Measurements from ENCODE around the gene KCNMA1. TPM values are rescaled to one million over a fixed set of nuclear protein-coding genes. Genes with fewer than 3 reads are reported as not detected.
"Not testable (repeated sequence)": the region's sequence is repeated elsewhere in the genome, so short reads cannot be mapped to it uniquely, and the experiment has no call there.

KCNMA1 gene
- total RNA-seq, 2 donors from 2014 or later, result 5.9 to 9.3 TPM

DNA sequence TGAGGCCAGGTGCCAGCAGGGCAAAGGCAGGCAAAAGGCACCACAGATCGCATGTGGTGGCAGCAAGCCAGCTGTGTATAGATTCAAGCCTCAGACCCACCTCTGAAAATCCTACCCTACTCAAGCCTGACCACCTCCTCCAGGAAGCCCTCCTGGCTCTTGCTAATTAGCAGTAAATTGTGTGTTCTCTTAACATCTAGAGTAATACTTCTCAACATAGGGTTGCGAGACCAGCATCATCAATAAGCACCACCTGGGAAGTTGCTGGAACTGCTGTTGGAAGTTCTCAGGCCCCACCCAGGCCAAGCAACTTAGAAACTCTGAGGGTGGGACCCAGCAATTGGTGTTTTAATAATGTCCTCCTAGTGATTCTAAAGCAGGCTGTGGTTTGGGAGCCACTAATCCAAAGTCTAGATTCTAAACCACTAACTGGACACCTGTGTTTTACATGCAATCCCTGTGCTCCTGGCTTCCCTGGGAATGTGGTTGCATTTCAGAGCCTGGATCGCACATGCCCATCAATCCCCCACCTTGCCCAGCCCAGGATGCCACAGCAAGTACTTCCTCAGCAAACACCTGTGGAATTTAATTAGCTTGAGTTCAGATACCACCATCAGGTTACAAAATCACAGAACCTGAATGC, 46.2 kb downstream of the KCNMA1 start:
- Histone ChIP-seq H3K27me3 (no peaks in the 10 kb centered on the region), H3K4me1 (peaks cover 20% of the 10 kb centered on the region), H3K36me3 (replicated peaks in 1 of 2; ENCODE audit: insufficient read depth in 1 of 2, low read depth in 2 of 2) (no peaks in the 10 kb centered on the region), H3K9me3 (no peaks in the 10 kb centered on the region), H3K27ac (peak overlapping the region in 1 of 4 donors; percentile 32), H3K4me3 (no peak overlapping the region)
- intact Hi-C loops (cut with DNase I), result no loop called here
- DNase-seq (peak in 1 of 4 donors; percentile 57), ATAC-seq (no peak)
- 71 to 85% methylated on average over 2 to 3 of the region's 3 CpGs for WGBS, 2 donors
- TF ChIP-seq, protein P1, sequence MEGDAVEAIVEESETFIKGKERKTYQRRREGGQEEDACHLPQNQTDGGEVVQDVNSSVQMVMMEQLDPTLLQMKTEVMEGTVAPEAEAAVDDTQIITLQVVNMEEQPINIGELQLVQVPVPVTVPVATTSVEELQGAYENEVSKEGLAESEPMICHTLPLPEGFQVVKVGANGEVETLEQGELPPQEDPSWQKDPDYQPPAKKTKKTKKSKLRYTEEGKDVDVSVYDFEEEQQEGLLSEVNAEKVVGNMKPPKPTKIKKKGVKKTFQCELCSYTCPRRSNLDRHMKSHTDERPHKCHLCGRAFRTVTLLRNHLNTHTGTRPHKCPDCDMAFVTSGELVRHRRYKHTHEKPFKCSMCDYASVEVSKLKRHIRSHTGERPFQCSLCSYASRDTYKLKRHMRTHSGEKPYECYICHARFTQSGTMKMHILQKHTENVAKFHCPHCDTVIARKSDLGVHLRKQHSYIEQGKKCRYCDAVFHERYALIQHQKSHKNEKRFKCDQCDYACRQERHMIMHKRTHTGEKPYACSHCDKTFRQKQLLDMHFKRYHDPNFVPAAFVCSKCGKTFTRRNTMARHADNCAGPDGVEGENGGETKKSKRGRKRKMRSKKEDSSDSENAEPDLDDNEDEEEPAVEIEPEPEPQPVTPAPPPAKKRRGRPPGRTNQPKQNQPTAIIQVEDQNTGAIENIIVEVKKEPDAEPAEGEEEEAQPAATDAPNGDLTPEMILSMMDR (IDR thresholded peaks at IDR 0.05), result no peak
- no peak for TF ChIP-seq POLR2A (IDR thresholded peaks at IDR 0.05)

DNA sequence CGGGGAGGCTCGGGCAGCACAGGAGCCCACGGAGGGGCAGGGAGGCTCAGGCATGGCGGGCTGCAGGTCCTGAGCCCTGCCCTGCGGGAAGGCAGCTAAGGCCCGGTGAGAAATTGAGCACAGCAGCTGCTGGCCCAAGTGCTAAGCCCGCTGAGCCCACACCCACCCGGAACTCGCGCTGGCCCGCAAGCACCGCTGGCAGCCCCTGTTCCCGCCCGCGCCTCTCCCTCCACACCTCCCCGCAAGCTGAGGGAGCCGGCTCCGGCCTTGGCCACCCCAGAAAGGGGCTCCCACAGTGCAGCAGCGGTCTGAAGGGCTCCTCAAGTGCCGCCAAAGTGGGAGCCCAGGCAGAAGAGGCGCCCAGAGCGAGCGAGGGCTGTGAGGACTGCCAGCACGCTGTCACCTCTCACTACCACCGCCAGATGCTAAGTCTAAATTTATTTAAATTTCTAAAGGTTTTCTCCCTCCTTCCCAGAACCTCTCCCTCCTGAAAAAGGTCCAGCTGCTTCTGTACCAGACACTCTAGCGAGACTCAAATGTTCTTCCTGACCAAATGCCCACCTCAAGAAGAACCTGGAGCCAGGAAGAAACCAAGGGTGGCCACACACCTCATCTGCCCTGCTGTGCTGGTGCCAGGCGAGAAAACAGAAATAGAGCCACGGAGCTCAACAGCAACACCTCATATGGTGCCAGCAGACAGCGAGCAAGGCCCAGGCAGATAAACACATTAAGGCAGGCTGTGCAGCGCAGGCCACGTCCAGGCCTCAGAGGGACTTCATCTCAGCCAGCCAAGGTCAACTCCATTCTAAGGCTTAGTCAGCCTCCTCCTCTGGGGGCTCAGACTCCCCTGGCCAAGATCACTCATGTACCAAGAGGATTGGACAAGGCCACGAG, 47.0 kb downstream of the KCNMA1 start:
- TF ChIP-seq, protein P1 (IDR thresholded peaks at IDR 0.05), result no peak
- TF ChIP-seq POLR2A (IDR thresholded peaks at IDR 0.05), result no peak
- Histone ChIP-seq H3K9me3 (no peaks in the 10 kb centered on the region), H3K36me3 (replicated peaks in 1 of 2; ENCODE audit: insufficient read depth in 1 of 2, low read depth in 2 of 2) (no peaks in the 10 kb centered on the region), H3K27me3 (no peaks in the 10 kb centered on the region), H3K27ac (peak overlapping the region in 2 of 4 donors; percentile 2 to 32), H3K4me1 (peaks cover 20% of the 10 kb centered on the region), H3K4me3 (no peak overlapping the region)
- intact Hi-C loops (cut with DNase I), result no loop called here
- 82 to 92% methylated on average over 19 to 32 of the region's 32 CpGs for WGBS, 2 donors
- ATAC-seq (peak; percentile 72), DNase-seq (peak in 3 of 4 donors; percentile 44 to 72 (median 44))

DNA sequence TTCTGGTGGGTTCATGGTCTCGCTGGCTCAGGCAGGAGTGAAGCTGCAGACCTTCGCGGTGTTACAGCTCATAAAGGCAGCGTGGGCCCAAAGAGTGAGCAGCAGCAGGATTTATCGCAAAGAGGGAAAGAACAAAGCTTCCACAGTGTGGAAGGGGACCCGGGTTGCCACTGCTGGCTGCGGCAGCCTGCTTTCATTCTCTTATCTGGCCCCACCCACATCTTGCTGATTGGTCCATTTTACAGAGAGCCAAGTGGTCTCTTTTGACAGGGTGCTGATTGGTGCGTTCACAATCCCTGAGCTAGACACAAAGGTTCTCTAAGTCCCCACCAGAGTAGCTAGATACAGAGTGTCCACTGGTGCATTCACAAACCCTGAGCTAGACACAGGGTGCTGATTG, 47.9 kb downstream of the KCNMA1 start:
- H3K27ac ChIP-seq; H3K4me3 ChIP-seq; H3K9me3 ChIP-seq; ATAC-seq; intact Hi-C loops (cut with DNase I); H3K36me3 ChIP-seq (replicated peaks in 1 of 2; ENCODE audit: insufficient read depth in 1 of 2, low read depth in 2 of 2); H3K27me3 ChIP-seq: not testable (repeated sequence)
- peaks cover 20% of the 10 kb centered on the region for H3K4me1 ChIP-seq
- DNase-seq, result peak in 2 of 4 donors; percentile 27 to 30
- WGBS, 2 donors, result 69 to 74% methylated on average over 8 of the region's 8 CpGs

DNA sequence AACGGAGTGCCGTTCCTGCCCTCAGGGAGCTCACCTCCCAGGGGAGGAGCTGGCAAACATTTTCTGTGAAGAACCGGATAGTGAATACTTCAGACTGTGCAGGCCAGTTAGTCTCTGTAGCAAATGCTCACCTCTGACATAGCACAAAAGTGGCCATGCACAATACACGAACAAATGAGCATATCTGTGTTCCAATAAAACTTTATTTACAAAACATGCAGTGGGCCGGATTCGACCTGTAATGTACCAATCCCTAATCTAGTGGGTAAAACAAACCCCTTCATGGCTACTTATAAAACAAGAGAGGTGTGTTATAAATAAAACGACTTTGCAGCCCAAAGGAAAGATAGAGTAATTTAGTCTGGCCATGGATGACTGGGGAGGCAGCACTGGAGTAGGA, 48.7 kb downstream of the KCNMA1 start:
- no peaks in the 10 kb centered on the region for H3K36me3 ChIP-seq (replicated peaks in 1 of 2; ENCODE audit: insufficient read depth in 1 of 2, low read depth in 2 of 2)
- DNase-seq (no peak), ATAC-seq (no peak)
- TF ChIP-seq, protein P1 (IDR thresholded peaks at IDR 0.05), result no peak
- no peak for TF ChIP-seq POLR2A (IDR thresholded peaks at IDR 0.05)
- no peaks in the 10 kb centered on the region for H3K9me3 ChIP-seq
- peaks cover 20% of the 10 kb centered on the region for H3K4me1 ChIP-seq
- intact Hi-C loops (cut with DNase I), result no loop called here
- H3K27ac ChIP-seq, result no peak overlapping the region
- WGBS, 2 donors, result 95 to 96% methylated on average over 7 of the region's 7 CpGs
- no peak overlapping the region for H3K4me3 ChIP-seq
- H3K27me3 ChIP-seq, result no peaks in the 10 kb centered on the region

DNA sequence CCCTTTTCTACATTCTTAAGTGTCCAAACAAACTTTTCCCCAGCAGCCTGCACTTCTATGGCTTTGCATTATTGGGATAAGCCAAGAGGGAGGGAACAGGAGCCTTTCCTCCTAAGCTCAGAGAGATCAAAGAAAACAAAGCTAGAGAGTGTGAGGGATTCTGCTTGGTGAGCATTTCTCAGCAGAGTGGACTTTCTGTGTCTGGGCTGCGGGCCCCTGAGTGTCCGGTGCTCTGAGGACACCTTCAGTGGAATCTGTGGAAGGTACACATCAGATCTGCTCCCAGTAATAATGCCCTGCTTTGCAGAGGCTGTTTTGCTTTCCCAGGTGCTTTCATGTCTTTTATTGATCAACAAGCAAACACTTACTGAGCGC, 50.2 kb downstream of the KCNMA1 start:
- Histone ChIP-seq H3K4me3 (no peak overlapping the region), H3K27me3 (no peaks in the 10 kb centered on the region), H3K27ac (no peak overlapping the region), H3K4me1 (peaks cover 28% of the 10 kb centered on the region), H3K36me3 (replicated peaks in 1 of 2; ENCODE audit: insufficient read depth in 1 of 2, low read depth in 2 of 2) (no peaks in the 10 kb centered on the region), H3K9me3 (no peaks in the 10 kb centered on the region)
- DNase-seq (no peak), ATAC-seq (no peak)
- intact Hi-C loops (cut with DNase I), result no loop called here
- WGBS, 2 donors, result 89 to 100% methylated on average over 1 to 3 of the region's 3 CpGs
- TF ChIP-seq, protein P1 (IDR thresholded peaks at IDR 0.05), result no peak
- no peak for TF ChIP-seq POLR2A (IDR thresholded peaks at IDR 0.05)
